ENCODE measurements around the gene PRRX1.

The PRRX1 gene

DNA sequence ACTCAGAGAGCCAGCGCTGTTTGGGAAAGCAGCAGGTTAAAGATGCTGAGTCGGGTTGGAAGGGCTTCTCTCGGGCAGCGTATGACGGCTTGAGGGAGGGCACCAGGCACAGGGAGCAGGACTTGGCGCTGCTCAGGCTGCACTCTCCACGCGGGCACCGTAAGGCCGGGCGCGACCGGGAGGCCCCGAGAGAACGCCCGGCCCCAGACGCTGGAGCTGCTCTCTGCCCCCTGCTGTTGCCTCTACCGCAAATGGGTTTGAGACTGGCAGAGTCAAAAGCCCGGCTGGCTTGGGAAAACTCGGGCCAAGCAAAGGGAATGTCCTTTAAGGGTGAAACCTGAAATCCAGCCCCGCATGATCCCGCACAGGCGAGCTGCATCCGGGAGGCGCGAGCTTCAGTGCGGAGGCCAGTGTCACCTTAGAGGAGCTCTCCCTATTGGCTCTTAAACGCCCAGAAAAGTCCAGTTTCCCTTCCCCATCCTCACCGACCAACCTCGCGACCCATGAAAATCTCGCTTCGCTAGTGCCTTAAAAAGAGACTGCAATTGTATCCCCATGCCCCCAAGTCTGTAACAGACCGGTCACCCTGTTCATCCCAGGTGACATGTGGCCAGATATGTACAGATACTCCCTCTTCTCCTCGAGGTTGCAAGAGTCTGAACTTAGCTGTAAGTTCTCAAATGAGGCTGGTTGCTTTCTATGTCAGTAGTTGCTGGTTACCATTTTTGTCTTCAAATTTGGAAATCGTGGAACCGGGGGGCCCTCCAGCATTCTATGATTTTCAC is 1.1 kb downstream of the PRRX1 start:
- no peak for DNase-seq (ENCODE audit: low read depth)

DNA sequence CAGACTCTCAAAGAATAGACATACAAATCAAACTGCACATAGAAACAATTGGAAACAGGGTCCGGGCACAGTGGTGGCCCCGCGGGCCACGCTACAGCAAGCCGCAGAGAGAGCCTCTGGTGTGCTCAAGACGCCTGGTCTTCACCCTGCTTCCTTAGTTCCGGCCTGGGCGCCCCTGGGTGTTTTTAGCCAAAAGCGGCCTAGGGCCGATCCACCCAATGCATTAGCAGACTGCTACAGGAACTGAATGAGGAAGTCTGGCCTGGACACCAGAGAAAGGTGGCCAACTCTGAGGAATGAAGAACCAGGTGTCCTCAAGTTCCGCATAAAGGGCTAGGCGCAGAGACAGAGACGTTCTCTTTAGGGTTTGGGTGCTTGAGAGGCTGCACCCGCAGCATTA is 1.7 kb downstream of the PRRX1 start:
- no peak for DNase-seq (ENCODE audit: low read depth)

DNA sequence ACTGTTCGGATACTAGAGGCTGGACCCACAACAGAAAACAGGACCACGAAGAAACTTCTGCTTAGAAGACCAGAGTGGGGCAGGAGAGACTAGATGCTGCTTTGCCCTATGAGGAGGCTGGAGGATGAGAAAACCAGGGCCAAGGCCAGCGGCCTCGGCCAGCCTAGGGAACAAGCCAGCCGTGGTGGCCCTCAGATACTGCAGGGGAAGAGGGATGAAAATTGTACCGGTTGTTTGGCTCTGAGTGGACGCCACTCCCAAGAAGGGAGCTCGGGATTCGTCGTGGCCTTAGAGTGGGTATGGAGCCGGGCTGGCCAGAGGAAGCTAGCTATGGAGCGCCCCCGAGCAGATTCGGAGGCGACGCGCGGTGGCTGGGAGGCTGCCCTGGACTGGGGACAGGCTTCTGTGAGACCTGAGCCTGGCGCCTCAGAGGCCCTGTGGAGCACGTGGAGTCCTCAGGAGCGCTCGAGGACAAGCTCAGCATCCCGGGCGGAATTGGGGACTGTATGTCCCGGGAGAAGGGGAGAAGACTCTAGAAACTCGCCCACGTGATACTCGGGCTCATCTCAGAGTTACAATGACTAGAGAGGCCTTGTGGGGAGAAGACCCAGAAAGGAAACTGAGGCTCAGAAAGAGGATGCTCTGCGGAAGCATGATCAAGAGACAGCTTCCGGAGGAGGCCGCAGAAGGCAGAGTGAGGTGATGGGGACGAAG is 2.8 kb downstream of the PRRX1 start:
- DNase-seq (ENCODE audit: low read depth) = no peak

DNA sequence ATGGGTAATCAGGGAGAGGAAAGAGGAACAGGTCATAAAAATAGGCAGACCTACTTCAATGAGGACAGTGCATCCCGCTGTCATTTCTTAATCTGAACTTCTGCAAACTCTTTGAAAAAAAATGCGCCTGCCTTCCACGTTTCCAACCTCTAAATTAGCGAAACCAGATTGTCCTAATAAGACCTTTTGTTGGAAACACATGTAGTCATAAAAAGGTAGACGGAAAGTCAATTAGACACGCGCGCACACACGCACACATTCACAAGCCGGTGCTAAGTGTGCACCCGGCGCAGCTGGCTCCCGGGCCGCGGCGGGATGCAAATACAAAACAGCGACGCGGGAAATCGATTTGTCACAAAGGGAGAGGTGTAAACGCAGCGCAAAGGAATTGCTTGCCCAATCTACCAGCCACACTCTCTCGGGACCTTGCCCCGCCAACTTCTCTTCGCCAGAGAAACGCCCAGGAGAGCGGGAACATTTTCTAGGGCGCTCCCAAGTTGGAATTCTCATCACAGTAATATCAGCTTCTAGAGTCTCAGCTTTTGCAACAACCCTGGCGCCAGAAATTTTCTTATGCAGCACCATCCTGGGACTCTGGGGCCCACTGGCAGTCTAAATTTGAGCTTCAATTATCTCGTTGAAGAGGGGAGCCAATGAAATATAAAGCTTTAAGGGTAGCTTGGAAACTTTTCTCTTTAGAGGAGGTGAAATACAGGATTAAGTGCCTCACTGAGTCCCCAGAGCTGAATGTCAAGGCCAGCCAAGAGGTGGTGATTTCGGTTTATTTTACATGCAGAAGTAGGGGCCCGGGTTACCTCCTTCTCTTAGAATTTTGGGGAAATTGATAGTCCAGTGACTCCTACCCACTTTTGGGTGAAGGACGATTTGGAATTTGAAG is 4.5 kb downstream of the PRRX1 start:
- DNase-seq (ENCODE audit: low read depth) = no peak

DNA sequence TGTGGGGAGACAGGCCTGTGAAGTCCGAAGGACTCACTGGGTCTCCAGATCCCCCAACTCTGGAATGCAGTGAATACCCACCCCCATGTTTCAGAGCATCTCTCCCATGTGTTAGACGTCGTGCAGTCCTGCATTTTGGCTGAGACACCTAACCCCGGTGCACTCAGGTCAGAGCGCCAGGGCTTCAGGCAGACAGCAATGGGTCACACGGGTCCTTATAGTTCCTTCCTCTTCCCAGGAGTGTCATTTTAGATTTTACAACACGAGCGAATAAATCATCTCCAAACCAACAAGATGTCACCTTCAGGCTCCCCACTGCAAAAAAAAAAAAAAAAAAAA is 5.1 kb downstream of the PRRX1 start:
- no peak for DNase-seq (ENCODE audit: low read depth)

DNA sequence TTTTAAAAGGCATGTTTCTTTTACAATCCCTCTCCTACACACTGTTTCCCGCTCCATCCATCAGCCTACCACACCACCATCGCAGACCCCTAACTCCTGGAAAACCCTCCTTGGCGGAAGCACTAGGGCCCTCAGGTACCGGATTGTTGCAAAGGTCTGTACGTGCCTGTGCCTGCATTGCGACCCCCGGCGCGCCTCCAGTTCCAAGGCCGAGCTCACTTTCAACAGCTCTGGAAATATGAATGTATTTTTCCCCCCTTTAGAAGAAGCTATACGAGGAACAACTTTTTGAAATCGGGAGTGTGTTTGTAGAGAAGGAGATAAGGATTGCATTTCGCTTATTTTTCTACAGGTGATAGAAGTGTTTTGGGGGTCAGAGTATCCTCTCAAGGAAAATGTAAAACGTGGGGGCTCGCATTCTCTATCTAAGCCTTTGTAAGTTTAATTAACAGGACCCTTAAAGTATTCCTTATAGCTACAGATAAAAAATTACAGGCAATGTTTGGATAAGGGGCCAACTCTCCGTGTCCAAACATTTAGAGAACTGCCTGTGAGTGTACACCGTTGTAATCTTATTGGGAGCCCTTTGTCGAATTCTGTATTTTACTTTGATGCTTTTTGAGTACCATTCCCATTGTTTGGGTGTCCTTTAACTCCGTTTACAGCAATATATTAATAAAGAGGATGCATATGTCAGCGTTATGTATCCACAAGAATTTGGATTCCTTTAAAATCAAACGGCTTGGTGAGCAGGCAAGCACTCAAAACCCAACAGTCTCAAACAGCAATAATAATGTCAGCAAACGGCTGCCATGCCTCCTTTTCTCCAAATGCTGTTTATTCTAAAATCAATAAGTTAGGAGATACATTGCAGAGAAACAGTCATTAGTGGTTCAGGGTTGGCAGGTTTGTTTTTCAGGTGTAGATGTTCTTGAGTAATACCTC is 5.9 kb downstream of the PRRX1 start:
- no peak for DNase-seq (ENCODE audit: low read depth)

DNA sequence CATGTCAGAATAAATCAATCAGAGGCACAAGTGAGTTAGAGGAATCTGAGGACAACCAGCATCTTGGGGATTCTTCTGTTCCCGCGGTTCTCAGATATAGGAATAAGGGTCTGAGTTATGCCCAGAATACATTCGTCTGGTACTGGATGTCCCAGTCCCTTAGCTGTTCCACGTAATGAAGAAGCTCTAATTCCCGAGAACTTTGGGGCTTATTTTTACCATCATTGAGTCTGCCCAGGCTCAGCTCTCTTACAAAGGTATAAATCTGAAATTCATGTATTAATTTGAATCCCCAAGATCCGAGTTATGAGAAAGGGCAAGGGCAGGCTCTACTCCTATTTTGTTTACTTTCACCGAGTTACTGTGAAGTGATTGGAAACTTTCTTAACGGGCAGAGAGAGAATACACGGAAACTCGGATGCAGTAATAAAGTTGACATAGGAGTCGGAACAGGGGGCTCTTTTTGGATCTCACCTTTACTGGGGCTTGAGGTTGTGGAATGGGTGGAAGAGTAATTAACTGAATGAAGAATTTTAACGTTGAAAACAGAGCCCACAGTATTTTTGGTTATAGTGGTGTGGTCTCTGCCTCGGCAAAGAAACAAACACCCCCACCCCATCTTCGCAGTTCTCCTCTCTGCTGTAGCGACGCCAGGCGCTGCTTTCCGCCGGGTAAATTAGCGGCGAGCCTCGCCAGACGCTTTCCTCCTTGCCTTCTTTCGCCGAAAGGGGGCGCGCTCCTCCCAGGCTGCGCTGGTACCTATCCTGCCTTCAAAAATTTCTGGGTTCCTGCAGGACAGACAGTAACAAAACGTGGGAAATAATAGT is 7.1 kb downstream of the PRRX1 start:
- no peak for DNase-seq (ENCODE audit: low read depth)

DNA sequence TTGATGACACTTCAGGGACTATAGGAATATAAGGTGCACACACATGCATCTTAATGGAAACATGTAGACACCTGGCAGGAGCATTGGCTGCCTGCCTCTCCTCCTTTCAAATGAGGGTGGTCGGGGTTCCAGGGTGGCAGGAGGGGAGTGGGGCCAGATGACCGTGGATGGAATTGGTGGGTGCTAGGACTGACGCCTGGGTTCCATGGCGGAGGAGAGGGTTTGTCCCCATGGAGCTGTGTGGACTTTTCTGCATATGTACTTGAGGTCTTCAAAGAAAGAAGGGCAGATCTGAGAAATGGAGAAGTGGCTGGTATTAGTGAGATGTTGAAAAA is 7.7 kb downstream of the PRRX1 start:
- DNase-seq (ENCODE audit: low read depth) = no peak

DNA sequence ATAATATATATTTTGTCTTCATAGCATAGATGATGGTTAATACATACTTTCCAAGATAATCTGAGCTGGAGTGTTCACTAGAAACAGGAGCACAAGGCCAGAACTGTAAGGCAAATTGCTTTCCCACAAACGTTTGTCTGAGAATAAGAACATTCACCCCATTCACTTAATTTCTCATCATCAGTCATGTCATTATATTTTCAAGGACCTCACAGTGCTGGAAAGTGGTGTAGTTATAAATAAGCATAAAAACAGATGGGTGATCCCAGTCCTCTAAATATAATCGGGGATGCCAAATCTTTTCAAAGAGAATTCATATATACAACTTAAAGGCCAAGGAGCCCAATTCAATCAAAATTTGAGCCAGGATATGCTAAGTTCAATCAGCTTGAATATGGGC is 8.4 kb downstream of the PRRX1 start:
- DNase-seq (ENCODE audit: low read depth) = no peak

DNA sequence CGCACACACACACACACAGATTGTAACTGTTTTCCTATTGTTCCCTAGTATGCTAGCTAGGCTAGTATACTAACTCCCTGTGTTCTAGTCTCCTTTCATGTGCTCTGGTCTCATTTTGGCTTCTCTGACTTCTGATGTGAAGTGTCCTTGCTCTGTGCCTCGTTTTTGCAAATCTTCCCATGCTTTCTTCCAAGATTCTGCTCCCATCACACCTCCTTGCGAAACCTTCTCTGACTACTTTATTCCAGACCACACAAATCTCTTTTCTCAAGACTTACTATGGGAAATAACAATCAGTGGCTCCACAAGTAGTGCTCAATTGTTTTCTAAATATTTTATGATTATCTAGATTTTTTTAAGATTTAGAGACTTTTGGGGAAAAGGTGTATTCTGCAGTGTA is 10.3 kb downstream of the PRRX1 start:
- peak; percentile 43 for DNase-seq (ENCODE audit: low read depth)

DNA sequence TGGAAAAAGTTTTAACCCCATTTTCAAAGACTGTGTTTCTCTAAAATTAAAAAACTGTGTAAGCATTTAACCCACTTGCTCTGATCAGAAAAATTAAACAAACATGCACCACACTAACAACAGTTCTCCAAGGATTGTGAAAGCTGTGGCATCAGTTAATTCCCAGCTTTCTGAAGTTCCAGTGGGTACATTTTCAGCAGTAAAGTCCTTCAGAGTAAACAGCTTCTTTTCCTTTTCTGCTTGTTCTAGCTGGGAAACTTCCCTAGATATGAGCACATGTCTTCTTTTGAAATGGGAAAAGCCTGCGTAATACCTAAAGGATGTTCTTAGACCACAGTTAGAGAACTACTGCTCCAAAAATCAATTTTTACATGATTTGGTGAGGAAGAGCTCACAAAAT is 11.1 kb downstream of the PRRX1 start:
- no peak for DNase-seq (ENCODE audit: low read depth)

DNA sequence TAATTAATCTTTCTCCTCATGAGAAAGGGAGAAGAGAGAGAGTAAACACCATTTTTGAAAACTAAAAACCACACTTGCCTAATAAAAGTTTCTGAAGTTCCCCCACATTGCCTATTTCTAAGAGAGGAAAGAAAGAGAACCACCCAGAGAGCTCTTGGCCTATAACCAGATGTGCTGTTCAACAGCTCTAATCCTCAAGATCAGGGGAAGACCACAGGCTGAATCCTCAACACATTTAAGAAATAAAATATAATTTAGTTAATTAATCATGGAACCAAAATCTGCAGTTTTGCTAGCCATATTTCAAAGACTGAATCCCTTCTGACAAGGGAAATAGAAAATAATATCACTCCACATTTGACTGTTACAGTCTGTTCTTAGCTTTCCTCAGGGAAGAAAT is 11.9 kb downstream of the PRRX1 start:
- DNase-seq (ENCODE audit: low read depth) = peak; percentile 50

DNA sequence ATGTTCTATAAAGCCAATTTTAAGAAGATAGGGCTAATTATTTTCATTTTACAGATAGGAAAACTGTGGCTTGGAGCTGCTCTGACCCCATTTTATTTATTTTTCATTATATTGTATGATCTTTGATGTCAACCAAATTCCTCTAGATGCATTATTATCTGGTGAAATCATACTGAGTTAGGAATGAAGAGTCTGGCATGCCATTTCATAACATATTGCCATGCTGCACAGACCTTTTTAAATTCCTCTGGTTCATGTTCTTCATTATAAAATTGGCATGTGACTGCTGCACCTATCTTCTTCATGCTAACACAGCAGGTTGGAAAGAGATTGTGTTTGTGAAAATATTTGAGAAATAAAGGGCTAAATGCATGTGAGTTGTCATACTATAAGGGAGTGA is 12.7 kb downstream of the PRRX1 start:
- peak; percentile 40 for DNase-seq (ENCODE audit: low read depth)

DNA sequence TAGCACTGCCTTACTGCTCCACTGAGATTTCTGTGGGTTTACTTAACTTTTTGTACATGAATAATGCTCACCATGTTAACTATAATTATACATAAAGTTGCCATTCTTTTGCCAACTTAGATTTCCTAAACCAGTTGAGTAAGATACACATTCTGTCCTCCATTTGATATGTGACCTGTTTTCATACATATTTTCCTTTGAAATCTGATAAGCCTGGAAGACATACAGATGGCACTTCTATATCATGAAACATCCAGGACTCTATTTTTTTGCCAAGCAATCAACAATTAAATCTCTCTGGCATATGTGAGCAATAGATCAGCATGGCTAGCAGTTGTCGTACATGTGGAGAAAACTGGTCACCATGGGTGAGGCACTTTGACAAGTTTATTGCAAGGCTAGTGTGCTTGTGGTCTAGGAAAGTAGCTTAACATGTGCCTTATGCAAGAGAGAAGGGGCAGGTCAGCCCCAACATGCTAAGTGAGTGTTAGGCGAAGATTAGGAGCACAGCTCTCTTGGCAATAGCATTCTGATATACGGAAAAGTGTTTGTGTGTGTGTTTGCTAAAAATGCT is 14.2 kb downstream of the PRRX1 start:
- DNase-seq (ENCODE audit: low read depth) = no peak

DNA sequence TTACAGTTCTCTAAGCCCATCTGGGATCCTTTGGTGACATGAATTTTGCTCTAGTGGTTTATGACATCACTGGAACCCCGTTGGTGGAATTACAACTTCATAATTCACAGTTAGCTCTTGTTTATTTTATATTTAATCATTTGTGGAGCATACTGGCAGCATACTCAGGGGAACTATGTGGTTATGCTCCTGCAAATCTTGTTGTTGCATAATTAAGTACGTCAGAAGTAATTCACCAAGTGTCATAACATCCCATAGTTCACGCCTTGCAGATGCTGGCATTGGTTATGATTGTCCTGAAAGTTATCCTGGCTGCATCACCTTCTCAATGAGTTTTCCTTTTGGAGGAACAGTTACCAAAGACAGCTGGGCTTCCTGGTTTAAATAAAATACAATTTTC is 16.5 kb downstream of the PRRX1 start:
- DNase-seq (ENCODE audit: low read depth) = peak; percentile 81

DNA sequence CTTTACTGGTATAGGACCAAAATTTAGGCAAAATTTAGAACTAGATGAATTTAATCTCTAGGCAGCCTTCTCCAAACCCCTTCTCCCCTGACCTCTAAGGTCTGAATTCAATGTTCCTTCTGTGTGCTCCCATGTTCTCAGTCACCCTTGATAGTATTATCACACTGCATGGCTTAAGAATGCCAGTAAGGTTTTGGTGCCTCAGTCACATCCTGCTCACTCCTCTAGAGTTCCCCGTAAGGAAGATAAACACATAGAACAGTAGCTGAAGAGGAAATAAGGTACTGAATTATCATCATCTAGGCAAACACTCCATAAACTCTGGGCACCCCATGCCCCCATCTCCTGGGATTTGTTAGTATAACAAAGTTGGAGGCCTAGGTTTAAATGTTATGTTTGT is 18.2 kb downstream of the PRRX1 start:
- no peak for DNase-seq (ENCODE audit: low read depth)

DNA sequence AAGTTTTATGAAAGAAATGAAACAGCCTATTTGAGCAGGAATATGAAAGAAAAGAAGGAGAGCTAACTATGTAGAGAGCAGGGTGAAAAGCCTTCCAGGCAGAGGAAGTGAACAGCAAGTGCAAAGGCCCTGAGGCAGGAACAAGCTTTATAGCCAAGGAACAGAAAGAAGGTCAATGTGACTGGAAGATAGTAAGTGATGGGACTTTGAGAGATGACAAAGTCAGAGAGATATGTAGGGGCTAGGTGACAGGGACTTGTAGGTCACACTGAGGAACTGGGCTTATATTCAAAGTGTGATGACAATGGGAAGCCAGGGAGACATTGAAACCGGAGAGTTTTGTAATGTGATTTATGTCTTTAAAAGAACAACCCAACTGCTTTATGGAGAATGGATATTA is 18.9 kb downstream of the PRRX1 start:
- no peak for DNase-seq (ENCODE audit: low read depth)

DNA sequence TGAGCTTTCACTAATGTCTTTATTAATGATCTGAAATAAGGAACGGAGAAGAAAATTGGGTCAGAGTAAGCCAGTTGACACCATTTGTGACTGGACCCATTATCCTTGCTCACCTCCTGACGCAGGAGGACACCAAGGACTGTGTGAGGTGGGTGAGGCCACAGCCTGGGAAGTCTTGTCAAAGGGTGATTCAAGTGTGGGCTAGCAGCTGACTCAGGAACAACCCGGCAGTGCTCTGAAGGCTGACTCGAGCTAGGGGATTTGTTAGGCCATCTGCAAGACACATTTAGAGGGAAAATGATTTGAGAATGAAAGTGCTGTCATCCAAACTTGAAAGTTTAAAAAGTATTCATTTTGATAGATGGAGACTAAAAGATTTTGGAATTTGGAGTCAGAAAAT is 21.2 kb downstream of the PRRX1 start:
- peak; percentile 59 for DNase-seq (ENCODE audit: low read depth)

DNA sequence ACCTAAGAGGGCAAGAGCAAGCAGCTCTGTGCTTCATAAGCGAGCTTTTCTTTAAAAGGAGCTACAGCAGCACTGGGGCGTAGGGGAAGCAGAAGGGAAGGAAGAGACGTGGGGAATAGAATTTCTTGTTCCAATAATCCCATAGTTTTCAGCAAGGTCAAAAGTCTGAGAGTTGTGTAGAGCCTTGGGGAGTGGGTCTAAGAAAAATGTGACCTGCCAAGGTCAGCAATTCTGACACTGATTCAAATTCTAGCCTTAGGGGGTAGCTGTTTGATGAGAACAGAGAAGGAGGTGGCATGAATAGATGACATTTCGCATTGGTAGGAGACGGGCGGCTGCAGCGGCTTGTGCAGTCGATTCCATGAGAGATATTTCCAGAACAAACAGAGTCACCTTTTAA is 22.4 kb downstream of the PRRX1 start:
- DNase-seq (ENCODE audit: low read depth) = no peak

DNA sequence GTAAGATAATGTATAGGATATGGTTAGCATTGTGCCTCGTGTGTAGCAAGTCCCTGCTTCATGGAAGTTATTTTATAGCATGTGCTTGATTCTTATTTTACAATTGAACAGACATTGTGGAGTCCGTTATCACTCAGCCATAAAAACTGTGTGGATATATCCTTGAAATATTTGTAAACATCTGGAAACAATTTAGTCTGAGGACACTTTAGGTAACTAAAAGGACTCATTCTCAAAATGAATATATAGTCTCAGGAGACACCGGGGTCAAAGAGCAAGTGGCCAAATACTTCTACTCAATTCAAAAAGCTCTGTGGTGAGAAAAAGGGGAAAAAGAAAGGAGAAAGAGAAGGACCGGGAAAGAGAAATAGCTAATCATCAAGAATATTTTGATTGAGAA is 23.7 kb downstream of the PRRX1 start:
- no peak for DNase-seq (ENCODE audit: low read depth)

DNA sequence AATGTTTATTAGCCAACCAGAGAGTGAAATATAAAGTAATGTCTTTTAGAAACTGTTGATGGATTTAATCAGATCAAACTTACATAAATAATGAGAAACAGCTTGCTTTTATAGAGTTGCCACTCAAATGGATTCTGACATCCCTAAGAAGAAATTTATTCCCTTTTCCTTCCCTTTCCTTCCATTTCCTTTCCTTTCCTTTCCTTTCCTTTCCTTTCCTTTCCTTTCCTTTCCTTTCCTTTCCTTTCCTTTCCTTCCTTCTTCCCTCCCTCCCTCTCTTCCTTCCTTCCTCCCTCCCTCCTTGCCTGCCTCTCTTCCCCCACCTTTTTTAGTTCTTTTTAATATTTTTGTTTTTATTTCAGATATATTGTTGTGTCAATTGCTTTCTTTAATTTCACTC is 27.3 kb downstream of the PRRX1 start:
- no peak for DNase-seq (ENCODE audit: low read depth)

Data from amniotic epithelial cell (primary cell).